Gastroesophageal sphincter (tissue), 3 donors: ENCODE results near the gene LAMC1.
"Not testable (repeated sequence)": the region's sequence is repeated elsewhere in the genome, so short reads cannot be mapped to it uniquely, and the experiment has no call there.

Source experiments
- CTCF ChIP-seq, 4 experiments: fragments of 200-600 bp in 2 of 4; fragments of 450-650 bp in 2 of 4; sonication (generic) in 1 of 4; IDR thresholded peaks; one replicate each; pipeline ENCODE4 v1.5.1; 2017 to 2019; ENCODE audit warnings: antibody characterized with exemption in 4 of 4, mild to moderate bottlenecking in 2 of 4, moderate library complexity in 2 of 4
- EP300 ChIP-seq: sonication (generic); formaldehyde crosslinking; IDR thresholded peaks from one replicate; pipeline ENCODE4 v1.6.1; 2017; ENCODE audit warnings: antibody characterized with exemption, mild to moderate bottlenecking
- POLR2AphosphoS5 ChIP-seq: sonication (generic); formaldehyde crosslinking; IDR thresholded peaks from one replicate; pipeline ENCODE4 v1.6.1; 2017; ENCODE audit warnings: antibody characterized with exemption

- TF ChIP-seq EP300; CTCF (IDR thresholded peaks at IDR 0.05); POLR2AphosphoS5: not testable (repeated sequence)
These were observed 43.2 kb downstream of the LAMC1 start for GRCh38 chr1:183066432-183066831.
